HG03060 (cell line): ENCODE measurements around the gene WDR81.
"Not testable (repeated sequence)": the region's sequence is repeated elsewhere in the genome, so short reads cannot be mapped to it uniquely, and the experiment has no call there.

ENCODE experiments used
- ATAC-seq: cut with Tn5 transposase; IDR thresholded peaks from one replicate; pipeline ENCODE4 v1.9.1; 2021; ENCODE audit warnings: low read depth, moderate number of reproducible peaks; ENCODE audit not compliant: unreplicated experiment

Gene WDR81

GRCh38 chr17:1712271-1712670, 12.2 kb upstream of the WDR81 start:
- ATAC-seq, result no peak

- ATAC-seq, result no peak
Measured at GRCh38 chr17:1713160-1713877, 11.2 kb upstream of the WDR81 start.

GRCh38 chr17:1713878-1714426, 10.6 kb upstream of the WDR81 start:
- no peak for ATAC-seq

- ATAC-seq, result no peak
Measured at GRCh38 chr17:1714427-1714979, 10.0 kb upstream of the WDR81 start.

- ATAC-seq, result no peak
Measured at GRCh38 chr17:1714980-1715802, 9.3 kb upstream of the WDR81 start.

- ATAC-seq, result no peak
Measured at GRCh38 chr17:1715803-1716075, 8.8 kb upstream of the WDR81 start.

GRCh38 chr17:1716076-1716911, 8.2 kb upstream of the WDR81 start:
- peak; percentile 56 for ATAC-seq

GRCh38 chr17:1716912-1717695, 7.4 kb upstream of the WDR81 start:
- no peak for ATAC-seq

GRCh38 chr17:1718362-1719165, 5.9 kb upstream of the WDR81 start:
- ATAC-seq, result no peak

GRCh38 chr17:1720856-1721386, 3.6 kb upstream of the WDR81 start:
- ATAC-seq, result no peak

GRCh38 chr17:1722022-1722421, 2.5 kb upstream of the WDR81 start:
- ATAC-seq, result not testable (repeated sequence)

- ATAC-seq, result no peak
Measured at GRCh38 chr17:1724869-1725641, 551 bp downstream of the WDR81 start.

- no peak for ATAC-seq
Measured at GRCh38 chr17:1725642-1726511, 1.4 kb downstream of the WDR81 start.

- no peak for ATAC-seq
Measured at GRCh38 chr17:1726626-1727257, 2.2 kb downstream of the WDR81 start.

GRCh38 chr17:1727258-1727789, 2.8 kb downstream of the WDR81 start:
- no peak for ATAC-seq

GRCh38 chr17:1727876-1728630, 3.5 kb downstream of the WDR81 start:
- ATAC-seq, result no peak
